GM12878 (cell line): Measurements from ENCODE around the gene SGMS1. TPM values are rescaled to one million over a fixed set of nuclear protein-coding genes. Genes with fewer than 3 reads are reported as not detected.

Experiments
- ASH2L ChIP-seq: fragments of 300-600, 200-600 bp; sonication (generic); IDR thresholded peaks from 2 replicates; pipeline ENCODE4 v1.6.1; 2017; ENCODE audit warnings: low read depth, mild to moderate bottlenecking, borderline replicate concordance
- CHD4 ChIP-seq: fragments of 200-600 bp; sonication (generic); IDR thresholded peaks from 2 replicates; pipeline ENCODE4 v1.6.1; 2016; ENCODE audit warnings: mild to moderate bottlenecking
- E4F1 ChIP-seq: fragments of 450-650 bp; IDR thresholded peaks from 2 replicates; pipeline ENCODE4 v1.6.1; 2018; ENCODE audit warnings: borderline replicate concordance, mild to moderate bottlenecking; ENCODE audit not compliant: partially characterized antibody
- ESRRA ChIP-seq: IDR thresholded peaks from 2 replicates; pipeline ENCODE4 v1.6.1; 2012; ENCODE audit warnings: mild to moderate bottlenecking, low read length, improper control_type of control experiment
- FOXM1 ChIP-seq: IDR thresholded peaks from 2 replicates; pipeline ENCODE4 v1.6.1; 2012; ENCODE audit warnings: low read depth, mild to moderate bottlenecking, inconsistent platforms, low read length, moderate library complexity
- GABPA ChIP-seq: IDR thresholded peaks from 2 replicates; pipeline ENCODE4 v1.6.1; 2014; ENCODE audit warnings: antibody characterized with exemption, low read depth, mild to moderate bottlenecking, inconsistent platforms
- HDGF ChIP-seq: fragments of 450-650 bp; IDR thresholded peaks from 2 replicates; pipeline ENCODE4 v1.6.1; 2016; ENCODE audit warnings: antibody characterized with exemption
- HSF1 ChIP-seq: fragments of 150-350 bp; IDR thresholded peaks from 2 replicates; pipeline ENCODE4 v1.6.1; 2014; ENCODE audit warnings: mild to moderate bottlenecking, low read depth, low read length
- IRF3 ChIP-seq: fragments of 450-650 bp; IDR thresholded peaks from 2 replicates; pipeline ENCODE4 v1.6.1; 2014; ENCODE audit warnings: mild to moderate bottlenecking
- KLF5 ChIP-seq: fragments of 450-650 bp; IDR thresholded peaks from 2 replicates; pipeline ENCODE4 v1.6.1; 2014; ENCODE audit warnings: mild to moderate bottlenecking; ENCODE audit not compliant: partially characterized antibody
- MAX ChIP-seq: IDR thresholded peaks from 2 replicates; pipeline ENCODE4 v1.6.1; 2012; ENCODE audit warnings: low read depth, low read length, improper control_type of control experiment
- MTA3 ChIP-seq: IDR thresholded peaks from 2 replicates; pipeline ENCODE4 v1.6.1; 2012; ENCODE audit warnings: low read length, inconsistent platforms, borderline replicate concordance
- MXI1 ChIP-seq: fragments of 150-350 bp; IDR thresholded peaks from 2 replicates; pipeline ENCODE4 v1.6.1; 2011; ENCODE audit warnings: low read depth, mild to moderate bottlenecking, inconsistent platforms, low read length, improper control_type of control experiment
- MYC ChIP-seq: IDR thresholded peaks from 2 replicates; pipeline ENCODE4 v1.6.1; 2011; ENCODE audit warnings: mild to moderate bottlenecking, low read length, moderate library complexity, inconsistent platforms; ENCODE audit not compliant: insufficient read depth, insufficient replicate concordance, insufficient read length, severe bottlenecking
- NFIC ChIP-seq: IDR thresholded peaks from 2 replicates; pipeline ENCODE4 v1.6.1; 2012; ENCODE audit warnings: low read depth, mild to moderate bottlenecking, inconsistent platforms, low read length, moderate library complexity
- PAX8 ChIP-seq: fragments of 450-650 bp; IDR thresholded peaks from 2 replicates; pipeline ENCODE4 v1.6.1; 2017; ENCODE audit warnings: mild to moderate bottlenecking, moderate library complexity
- PML ChIP-seq: IDR thresholded peaks from 2 replicates; pipeline ENCODE4 v1.6.1; 2012; ENCODE audit warnings: low read length, inconsistent platforms
- RAD51 ChIP-seq: fragments of 450-650 bp; IDR thresholded peaks from 2 replicates; pipeline ENCODE4 v1.6.1; 2016; ENCODE audit warnings: moderate library complexity, mild to moderate bottlenecking, inconsistent platforms
- SIX5 ChIP-seq: IDR thresholded peaks from 2 replicates; pipeline ENCODE4 v1.6.1; 2011; ENCODE audit warnings: mild to moderate bottlenecking, low read depth, low read length, moderate library complexity; ENCODE audit not compliant: severe bottlenecking
- TAF1 ChIP-seq: IDR thresholded peaks from 2 replicates; pipeline ENCODE4 v1.6.1; 2011; ENCODE audit warnings: mild to moderate bottlenecking, low read depth, low read length, borderline replicate concordance
- YBX1 ChIP-seq: fragments of 450-650 bp; IDR thresholded peaks from 2 replicates; pipeline ENCODE4 v1.6.1; 2016; ENCODE audit warnings: antibody characterized with exemption
- ZBTB11 ChIP-seq: fragments of 450-650 bp; formaldehyde crosslinking; IDR thresholded peaks from 2 replicates; pipeline ENCODE4 v1.5.0; 2022; ENCODE audit warnings: mild to moderate bottlenecking, missing genetic modification characterization
- ZNF274 ChIP-seq: IDR thresholded peaks from one replicate; pipeline ENCODE4 v1.8.0; 2011; ENCODE audit not compliant: insufficient read length, insufficient read depth
- polyA plus RNA-seq, 11 experiments: library from polyadenylated mRNA; depleted of rRNA in 4 of 11; unstranded in 6 of 11; stranded (reverse) in 5 of 11; fragments of >200 nt; fragmentation: Nextera tagmentation in 4 of 11; fragmentation: Illumina TruSeq in 1 of 11; extraction: Ambion mirVana in 4 of 11; extraction: Trizol in 1 of 11; gene quantifications; 1 replicate in 1 of 11; 2 replicates in 10 of 11; pipeline versions ENCODE4 v1.2.1 to v1.2.3, GENCODE V29; 2011 to 2016; ENCODE audit warnings: inconsistent platforms in 2 of 11, missing spikeins in 2 of 11, low read depth in 1 of 11
- total RNA-seq, 4 experiments: library from RNA; depleted of rRNA in 3 of 4; stranded (reverse); fragments of >200 nt in 3 of 4; fragmentation: Illumina TruSeq in 1 of 4; extraction: Trizol in 1 of 4; gene quantifications; 2 replicates each; pipeline versions ENCODE4 v1.2.1 to v1.2.3, GENCODE V29; 2013 to 2021

SGMS1 gene
- total and polyA plus RNA-seq, 10 of the 15 experiments (the other 5 are each of a cell fraction or from before 2014, with no cell fraction given), result 1.4 to 14.5 (median 4.9) TPM

GRCh38 chr10:50508315-50509051 lies 115.3 kb downstream of the SGMS1 start (continued):
- no peak for TF ChIP-seq E4F1
- peak; percentile 100 for TF ChIP-seq NFIC
- TF ChIP-seq SIX5, result no peak
- no peak for TF ChIP-seq MAX
- TF ChIP-seq HSF1, result no peak
- peak; percentile 95 for TF ChIP-seq KLF5
- TF ChIP-seq ESRRA, result no peak
- TF ChIP-seq PAX8, result no peak
- no peak for TF ChIP-seq ZNF274
- peak; percentile 66; the same call in 1 of the 2 replicates for TF ChIP-seq MXI1
- TF ChIP-seq PML, result peak; percentile 97
- TF ChIP-seq MYC, result no peak
- no peak for TF ChIP-seq CHD4
- TF ChIP-seq ASH2L, result no peak
- no peak for TF ChIP-seq TAF1
- TF ChIP-seq RAD51, result peak; percentile 82
- peak; percentile 100 for TF ChIP-seq MTA3
- TF ChIP-seq ZBTB11 (CRISPR knock-in tag), result no peak
- TF ChIP-seq HDGF, result no peak
- peak; percentile 81 for TF ChIP-seq GABPA
- TF ChIP-seq FOXM1, result peak; percentile 100
- TF ChIP-seq YBX1, result no peak
- no peak for TF ChIP-seq IRF3
